Measurements from ENCODE around the gene JUNB. TPM values are rescaled to one million over a fixed set of nuclear protein-coding genes. Genes with fewer than 3 reads are reported as not detected.

Gene JUNB
- total and polyA plus RNA-seq, 2 of the 13 experiments (the other 11 are each of a cell fraction or from before 2014, with no cell fraction given): 7.7 to 8.2 TPM

DNA sequence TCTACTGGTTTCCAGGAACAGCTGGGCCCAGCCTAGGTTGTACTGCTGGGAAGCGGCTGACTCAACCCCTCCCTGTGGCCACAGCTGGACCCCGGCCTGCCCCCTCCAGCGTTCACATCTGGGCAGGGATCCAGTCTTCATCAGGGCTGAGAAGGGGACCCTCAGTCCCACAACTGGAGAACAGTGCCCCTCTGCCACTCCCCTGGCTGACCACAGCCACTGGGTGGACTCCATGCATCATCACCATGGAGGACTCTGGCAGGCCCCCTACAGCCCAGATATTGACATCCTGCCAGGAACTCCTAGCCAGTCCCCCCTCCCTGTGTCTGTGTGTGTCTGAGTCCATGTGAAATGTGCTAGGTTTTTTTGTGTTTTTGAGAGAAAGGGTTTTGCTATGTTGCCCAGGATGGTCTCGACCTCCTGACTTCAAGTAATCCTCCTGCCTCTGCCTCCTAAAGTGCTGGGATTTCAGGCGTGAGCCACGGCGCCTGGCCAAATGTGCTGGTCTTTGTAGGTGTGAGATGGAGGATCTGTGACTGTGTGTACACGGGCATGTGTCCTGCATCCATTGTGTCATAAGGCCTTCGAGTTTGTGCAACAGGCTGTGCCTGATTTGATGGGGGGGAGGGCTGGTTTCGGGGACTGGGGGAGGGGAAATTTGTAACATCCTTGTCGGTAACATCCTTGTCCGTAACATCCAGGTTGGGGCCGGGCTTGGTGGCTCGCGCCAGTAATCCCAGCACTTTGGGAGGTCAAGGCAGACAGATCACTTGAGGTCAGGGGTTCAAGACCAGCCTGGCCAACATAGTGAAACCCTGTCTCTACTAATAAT, 11.9 kb upstream of the JUNB start (continued):
- TF ChIP-seq, protein P1, sequence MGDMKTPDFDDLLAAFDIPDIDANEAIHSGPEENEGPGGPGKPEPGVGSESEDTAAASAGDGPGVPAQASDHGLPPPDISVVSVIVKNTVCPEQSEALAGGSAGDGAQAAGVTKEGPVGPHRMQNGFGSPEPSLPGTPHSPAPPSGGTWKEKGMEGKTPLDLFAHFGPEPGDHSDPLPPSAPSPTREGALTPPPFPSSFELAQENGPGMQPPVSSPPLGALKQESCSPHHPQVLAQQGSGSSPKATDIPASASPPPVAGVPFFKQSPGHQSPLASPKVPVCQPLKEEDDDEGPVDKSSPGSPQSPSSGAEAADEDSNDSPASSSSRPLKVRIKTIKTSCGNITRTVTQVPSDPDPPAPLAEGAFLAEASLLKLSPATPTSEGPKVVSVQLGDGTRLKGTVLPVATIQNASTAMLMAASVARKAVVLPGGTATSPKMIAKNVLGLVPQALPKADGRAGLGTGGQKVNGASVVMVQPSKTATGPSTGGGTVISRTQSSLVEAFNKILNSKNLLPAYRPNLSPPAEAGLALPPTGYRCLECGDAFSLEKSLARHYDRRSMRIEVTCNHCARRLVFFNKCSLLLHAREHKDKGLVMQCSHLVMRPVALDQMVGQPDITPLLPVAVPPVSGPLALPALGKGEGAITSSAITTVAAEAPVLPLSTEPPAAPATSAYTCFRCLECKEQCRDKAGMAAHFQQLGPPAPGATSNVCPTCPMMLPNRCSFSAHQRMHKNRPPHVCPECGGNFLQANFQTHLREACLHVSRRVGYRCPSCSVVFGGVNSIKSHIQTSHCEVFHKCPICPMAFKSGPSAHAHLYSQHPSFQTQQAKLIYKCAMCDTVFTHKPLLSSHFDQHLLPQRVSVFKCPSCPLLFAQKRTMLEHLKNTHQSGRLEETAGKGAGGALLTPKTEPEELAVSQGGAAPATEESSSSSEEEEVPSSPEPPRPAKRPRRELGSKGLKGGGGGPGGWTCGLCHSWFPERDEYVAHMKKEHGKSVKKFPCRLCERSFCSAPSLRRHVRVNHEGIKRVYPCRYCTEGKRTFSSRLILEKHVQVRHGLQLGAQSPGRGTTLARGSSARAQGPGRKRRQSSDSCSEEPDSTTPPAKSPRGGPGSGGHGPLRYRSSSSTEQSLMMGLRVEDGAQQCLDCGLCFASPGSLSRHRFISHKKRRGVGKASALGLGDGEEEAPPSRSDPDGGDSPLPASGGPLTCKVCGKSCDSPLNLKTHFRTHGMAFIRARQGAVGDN (CRISPR knock-in tag; IDR thresholded peaks at IDR 0.05): peak; percentile 8; the same call in 1 of the 2 replicates
- no peak for TF ChIP-seq HNF4G (IDR thresholded peaks at IDR 0.05; ENCODE audit: borderline replicate concordance, low read depth, low read length)
- TF ChIP-seq HNF4G (CRISPR knock-in tag; IDR thresholded peaks at IDR 0.05; ENCODE audit: borderline replicate concordance, low read depth): 0 out of 2 replicates have a peak, but pooled peaks have one; percentile 25
- peak; percentile 52 for TF ChIP-seq XRCC5 (optimal IDR thresholded peaks at IDR 0.05; ENCODE audit: low read length)
- TF ChIP-seq, protein P2, sequence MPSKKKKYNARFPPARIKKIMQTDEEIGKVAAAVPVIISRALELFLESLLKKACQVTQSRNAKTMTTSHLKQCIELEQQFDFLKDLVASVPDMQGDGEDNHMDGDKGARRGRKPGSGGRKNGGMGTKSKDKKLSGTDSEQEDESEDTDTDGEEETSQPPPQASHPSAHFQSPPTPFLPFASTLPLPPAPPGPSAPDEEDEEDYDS (CRISPR knock-in tag; IDR thresholded peaks at IDR 0.05): peak; percentile 41; the same call in 1 of the 2 replicates
- no peak for TF ChIP-seq SALL1 (CRISPR knock-in tag; IDR thresholded peaks at IDR 0.05)
- no peak for TF ChIP-seq ZNF10 (CRISPR knock-in tag; IDR thresholded peaks at IDR 0.05; ENCODE audit: borderline replicate concordance, low read depth)
- peak; percentile 97 for TF ChIP-seq ZBTB42 (CRISPR knock-in tag; IDR thresholded peaks at IDR 0.05)
- TF ChIP-seq CEBPG (CRISPR knock-in tag; IDR thresholded peaks at IDR 0.05): 0 out of 2 replicates have a peak, but pooled peaks have one; percentile 6
- TF ChIP-seq ZNF605 (CRISPR knock-in tag; IDR thresholded peaks at IDR 0.05): peak; percentile 29; the same call in 1 of the 2 replicates
- TF ChIP-seq, protein P3, sequence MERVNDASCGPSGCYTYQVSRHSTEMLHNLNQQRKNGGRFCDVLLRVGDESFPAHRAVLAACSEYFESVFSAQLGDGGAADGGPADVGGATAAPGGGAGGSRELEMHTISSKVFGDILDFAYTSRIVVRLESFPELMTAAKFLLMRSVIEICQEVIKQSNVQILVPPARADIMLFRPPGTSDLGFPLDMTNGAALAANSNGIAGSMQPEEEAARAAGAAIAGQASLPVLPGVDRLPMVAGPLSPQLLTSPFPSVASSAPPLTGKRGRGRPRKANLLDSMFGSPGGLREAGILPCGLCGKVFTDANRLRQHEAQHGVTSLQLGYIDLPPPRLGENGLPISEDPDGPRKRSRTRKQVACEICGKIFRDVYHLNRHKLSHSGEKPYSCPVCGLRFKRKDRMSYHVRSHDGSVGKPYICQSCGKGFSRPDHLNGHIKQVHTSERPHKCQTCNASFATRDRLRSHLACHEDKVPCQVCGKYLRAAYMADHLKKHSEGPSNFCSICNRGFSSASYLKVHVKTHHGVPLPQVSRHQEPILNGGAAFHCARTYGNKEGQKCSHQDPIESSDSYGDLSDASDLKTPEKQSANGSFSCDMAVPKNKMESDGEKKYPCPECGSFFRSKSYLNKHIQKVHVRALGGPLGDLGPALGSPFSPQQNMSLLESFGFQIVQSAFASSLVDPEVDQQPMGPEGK (CRISPR knock-in tag; IDR thresholded peaks at IDR 0.05): peak; percentile 71
- TF ChIP-seq ZNF224 (CRISPR knock-in tag; IDR thresholded peaks at IDR 0.05): 0 out of 2 replicates have a peak, but pooled peaks have one; percentile 46
- no peak for TF ChIP-seq ZNF878 (CRISPR knock-in tag; IDR thresholded peaks at IDR 0.05)
- peak; percentile 36; the same call in 1 of the 2 replicates for TF ChIP-seq KAT8 (CRISPR knock-in tag; IDR thresholded peaks at IDR 0.05)
- TF ChIP-seq, protein P4, sequence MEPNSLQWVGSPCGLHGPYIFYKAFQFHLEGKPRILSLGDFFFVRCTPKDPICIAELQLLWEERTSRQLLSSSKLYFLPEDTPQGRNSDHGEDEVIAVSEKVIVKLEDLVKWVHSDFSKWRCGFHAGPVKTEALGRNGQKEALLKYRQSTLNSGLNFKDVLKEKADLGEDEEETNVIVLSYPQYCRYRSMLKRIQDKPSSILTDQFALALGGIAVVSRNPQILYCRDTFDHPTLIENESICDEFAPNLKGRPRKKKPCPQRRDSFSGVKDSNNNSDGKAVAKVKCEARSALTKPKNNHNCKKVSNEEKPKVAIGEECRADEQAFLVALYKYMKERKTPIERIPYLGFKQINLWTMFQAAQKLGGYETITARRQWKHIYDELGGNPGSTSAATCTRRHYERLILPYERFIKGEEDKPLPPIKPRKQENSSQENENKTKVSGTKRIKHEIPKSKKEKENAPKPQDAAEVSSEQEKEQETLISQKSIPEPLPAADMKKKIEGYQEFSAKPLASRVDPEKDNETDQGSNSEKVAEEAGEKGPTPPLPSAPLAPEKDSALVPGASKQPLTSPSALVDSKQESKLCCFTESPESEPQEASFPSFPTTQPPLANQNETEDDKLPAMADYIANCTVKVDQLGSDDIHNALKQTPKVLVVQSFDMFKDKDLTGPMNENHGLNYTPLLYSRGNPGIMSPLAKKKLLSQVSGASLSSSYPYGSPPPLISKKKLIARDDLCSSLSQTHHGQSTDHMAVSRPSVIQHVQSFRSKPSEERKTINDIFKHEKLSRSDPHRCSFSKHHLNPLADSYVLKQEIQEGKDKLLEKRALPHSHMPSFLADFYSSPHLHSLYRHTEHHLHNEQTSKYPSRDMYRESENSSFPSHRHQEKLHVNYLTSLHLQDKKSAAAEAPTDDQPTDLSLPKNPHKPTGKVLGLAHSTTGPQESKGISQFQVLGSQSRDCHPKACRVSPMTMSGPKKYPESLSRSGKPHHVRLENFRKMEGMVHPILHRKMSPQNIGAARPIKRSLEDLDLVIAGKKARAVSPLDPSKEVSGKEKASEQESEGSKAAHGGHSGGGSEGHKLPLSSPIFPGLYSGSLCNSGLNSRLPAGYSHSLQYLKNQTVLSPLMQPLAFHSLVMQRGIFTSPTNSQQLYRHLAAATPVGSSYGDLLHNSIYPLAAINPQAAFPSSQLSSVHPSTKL (CRISPR knock-in tag; IDR thresholded peaks at IDR 0.05): peak; percentile 5; the same call in 1 of the 2 replicates

Measured in HepG2 (cell line).